Hepatocyte (in vitro differentiated cells): Measurements from ENCODE around the gene TUG1. TPM values are rescaled to one million over a fixed set of nuclear protein-coding genes. Genes with fewer than 3 reads are reported as not detected.

Experiments
- DNase-seq: peaks from one replicate; pipeline ENCODE4 v3.0.0-alpha.2; 2016; ENCODE audit warnings: low spot score
- H2AFZ ChIP-seq: fragments of 200-600 bp; sonication (generic); 2 replicates; pipeline ENCODE4 v1.6.0; 2016; ENCODE audit warnings: antibody characterized with exemption, mild to moderate bottlenecking
- H3K27ac ChIP-seq: fragments of 200-600 bp; sonication (generic); 2 replicates; pipeline ENCODE4 v1.5.1; 2016; ENCODE audit warnings: mild to moderate bottlenecking
- H3K27me3 ChIP-seq: fragments of 200-600 bp; sonication (generic); 2 replicates; pipeline ENCODE4 v1.6.1; 2016
- H3K36me3 ChIP-seq: fragments of 200-600 bp; sonication (generic); replicated peaks from 2 replicates; pipeline ENCODE4 v1.5.1; 2016; ENCODE audit warnings: low read depth; ENCODE audit not compliant: insufficient read depth
- H3K4me1 ChIP-seq: fragments of 200-600 bp; sonication (generic); 2 replicates; pipeline ENCODE4 v1.5.1; 2016; ENCODE audit warnings: mild to moderate bottlenecking, moderate library complexity; ENCODE audit not compliant: insufficient read depth
- H3K4me2 ChIP-seq: fragments of 200-600 bp; sonication (generic); 2 replicates; pipeline ENCODE4 v1.6.0; 2016
- H3K4me3 ChIP-seq: fragments of 200-600 bp; sonication (generic); 2 replicates; pipeline ENCODE4 v1.5.1; 2016; ENCODE audit warnings: mild to moderate bottlenecking
- H3K79me2 ChIP-seq: fragments of 200-600 bp; sonication (generic); 2 replicates; pipeline ENCODE4 v1.6.0; 2017; ENCODE audit warnings: mild to moderate bottlenecking
- H3K9me2 ChIP-seq: fragments of 200-600 bp; sonication (generic); replicated peaks from 2 replicates; pipeline ENCODE4 v1.6.0; 2017; ENCODE audit warnings: mild to moderate bottlenecking; ENCODE audit not compliant: insufficient read depth
- H3K9me3 ChIP-seq: fragments of 200-600 bp; sonication (generic); 2 replicates; pipeline ENCODE4 v1.5.1; 2016; ENCODE audit warnings: low read depth, mild to moderate bottlenecking
- H4K20me1 ChIP-seq: fragments of 200-600 bp; sonication (generic); 2 replicates; pipeline ENCODE4 v1.6.0; 2016; ENCODE audit warnings: mild to moderate bottlenecking; ENCODE audit not compliant: insufficient read depth, poor library complexity, severe bottlenecking
- EZH2 ChIP-seq: fragments of 200-600 bp; sonication (generic); IDR thresholded peaks from 2 replicates; pipeline ENCODE4 v1.6.1; 2016; ENCODE audit warnings: antibody characterized with exemption, mild to moderate bottlenecking, borderline replicate concordance
- EZH2phosphoT487 ChIP-seq: fragments of 200-600 bp; sonication (generic); IDR thresholded peaks from one replicate; pipeline ENCODE4 v1.6.1; 2018; ENCODE audit warnings: antibody characterized with exemption, mild to moderate bottlenecking, low read depth, moderate library complexity; ENCODE audit not compliant: unreplicated experiment, severe bottlenecking
- WGBS: methylation state at CpG from one replicate; pipeline ENCODE4 v1.1.6; 2016; ENCODE audit warnings: low lambda C conversion rate; ENCODE audit errors: missing lambda C conversion rate; 5-methylcytosine and 5-hydroxymethylcytosine counted together
- polyA plus RNA-seq: library from polyadenylated mRNA; unstranded; fragments of >200 nt; fragmentation: Nextera tagmentation; extraction: Ambion mirVana; gene quantifications from 2 replicates; pipeline ENCODE4 v1.2.1, GENCODE V29; 2016
- total RNA-seq: library from RNA; depleted of rRNA; stranded (reverse); fragments of >200 nt; gene quantifications from 2 replicates; pipeline ENCODE4 v1.2.3, GENCODE V29; 2014
- TF ChIP-seq, protein P1 (sequence below): fragments of 200-600 bp; sonication (generic); IDR thresholded peaks from 2 replicates; pipeline ENCODE4 v1.5.1; 2016; ENCODE audit warnings: antibody characterized with exemption, mild to moderate bottlenecking; ENCODE audit not compliant: poor library complexity

Gene TUG1
- total and polyA plus RNA-seq, 2 experiments from 2014 or later, result 33.9 to 99.3 TPM

DNA sequence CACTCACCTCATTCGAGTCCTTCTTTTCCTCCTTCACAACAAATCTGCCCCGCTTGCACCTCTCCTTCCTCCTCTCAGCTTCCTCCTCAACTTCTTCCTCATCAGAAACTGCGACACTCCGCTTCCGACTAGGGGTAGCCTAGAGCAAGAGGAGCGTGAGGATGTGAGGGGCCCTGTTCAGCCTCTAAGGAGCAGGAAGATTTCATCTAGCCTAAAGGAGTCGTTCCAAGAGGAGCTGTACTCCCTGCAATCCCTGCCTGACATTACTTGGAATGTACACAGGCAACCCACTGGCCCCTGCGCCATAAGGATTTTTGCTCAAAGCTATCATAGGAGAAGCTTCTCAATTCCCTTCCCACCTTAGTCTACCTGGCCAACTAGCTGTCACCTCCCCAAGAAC lies 35.0 kb upstream of the TUG1 start:
- no peaks in the 10 kb centered on the region for H4K20me1 ChIP-seq
- H3K9me2 ChIP-seq, result no peaks in the 10 kb centered on the region
- no peak overlapping the region for H2AFZ ChIP-seq
- no peaks in the 10 kb centered on the region for H3K79me2 ChIP-seq
- H3K4me3 ChIP-seq, result no peak overlapping the region
- H3K27me3 ChIP-seq, result no peaks in the 10 kb centered on the region
- DNase-seq, result no peak
- TF ChIP-seq EZH2phosphoT487 (no peak), EZH2 (no peak)
- TF ChIP-seq, protein P1, sequence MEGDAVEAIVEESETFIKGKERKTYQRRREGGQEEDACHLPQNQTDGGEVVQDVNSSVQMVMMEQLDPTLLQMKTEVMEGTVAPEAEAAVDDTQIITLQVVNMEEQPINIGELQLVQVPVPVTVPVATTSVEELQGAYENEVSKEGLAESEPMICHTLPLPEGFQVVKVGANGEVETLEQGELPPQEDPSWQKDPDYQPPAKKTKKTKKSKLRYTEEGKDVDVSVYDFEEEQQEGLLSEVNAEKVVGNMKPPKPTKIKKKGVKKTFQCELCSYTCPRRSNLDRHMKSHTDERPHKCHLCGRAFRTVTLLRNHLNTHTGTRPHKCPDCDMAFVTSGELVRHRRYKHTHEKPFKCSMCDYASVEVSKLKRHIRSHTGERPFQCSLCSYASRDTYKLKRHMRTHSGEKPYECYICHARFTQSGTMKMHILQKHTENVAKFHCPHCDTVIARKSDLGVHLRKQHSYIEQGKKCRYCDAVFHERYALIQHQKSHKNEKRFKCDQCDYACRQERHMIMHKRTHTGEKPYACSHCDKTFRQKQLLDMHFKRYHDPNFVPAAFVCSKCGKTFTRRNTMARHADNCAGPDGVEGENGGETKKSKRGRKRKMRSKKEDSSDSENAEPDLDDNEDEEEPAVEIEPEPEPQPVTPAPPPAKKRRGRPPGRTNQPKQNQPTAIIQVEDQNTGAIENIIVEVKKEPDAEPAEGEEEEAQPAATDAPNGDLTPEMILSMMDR, result no peak
- no peaks in the 10 kb centered on the region for H3K9me3 ChIP-seq
- 99% methylated on average over 8 of the region's 8 CpGs for WGBS
- no peaks in the 10 kb centered on the region for H3K4me1 ChIP-seq
- H3K36me3 ChIP-seq, result no peaks in the 10 kb centered on the region
- no peak overlapping the region for H3K4me2 ChIP-seq
- no peak overlapping the region for H3K27ac ChIP-seq

DNA sequence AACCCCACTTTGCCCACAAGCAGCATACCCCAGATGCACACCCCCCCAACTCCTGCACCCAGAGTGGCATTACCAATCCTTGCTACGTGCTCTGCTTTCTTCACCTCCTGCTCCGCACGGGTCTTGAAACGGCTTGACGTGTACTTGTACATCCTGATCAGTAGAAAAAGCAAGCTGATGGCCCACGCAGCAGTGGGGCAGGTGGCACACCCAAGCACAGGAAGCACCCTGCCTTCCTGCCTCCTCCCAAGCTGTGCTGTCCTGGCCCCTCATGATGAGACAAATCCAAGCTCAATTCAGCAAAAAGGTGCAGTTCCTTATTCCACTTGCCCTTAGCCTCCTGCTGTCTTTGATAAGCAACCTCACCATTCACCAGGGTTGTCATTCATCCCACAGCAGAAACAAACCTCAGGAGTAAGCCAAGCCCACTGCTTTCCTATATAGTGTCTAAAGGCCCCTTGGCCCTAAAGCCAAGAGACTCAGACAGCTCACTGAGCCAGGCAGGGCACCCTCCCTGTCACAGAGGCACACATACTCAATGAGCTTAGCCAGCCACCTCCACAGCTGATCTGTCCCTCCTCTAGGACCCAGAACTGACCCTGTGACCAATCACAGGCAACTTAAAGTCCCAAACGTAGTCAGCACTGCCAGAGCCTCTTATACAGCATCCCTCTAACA lies 28.2 kb upstream of the TUG1 start:
- H3K79me2 ChIP-seq, result peaks cover 5% of the 10 kb centered on the region
- H2AFZ ChIP-seq, result no peak overlapping the region
- no peak for DNase-seq
- H3K36me3 ChIP-seq, result peaks cover 3% of the 10 kb centered on the region
- WGBS, result 93% methylated on average over 7 of the region's 7 CpGs
- H3K9me3 ChIP-seq, result no peaks in the 10 kb centered on the region
- TF ChIP-seq EZH2phosphoT487 (no peak), EZH2 (no peak)
- TF ChIP-seq, protein P1, result no peak
- no peak overlapping the region for H3K4me3 ChIP-seq
- no peaks in the 10 kb centered on the region for H3K4me1 ChIP-seq
- H3K9me2 ChIP-seq, result no peaks in the 10 kb centered on the region
- H3K27ac ChIP-seq, result no peak overlapping the region
- H3K4me2 ChIP-seq, result no peak overlapping the region
- H3K27me3 ChIP-seq, result no peaks in the 10 kb centered on the region
- no peaks in the 10 kb centered on the region for H4K20me1 ChIP-seq

DNA sequence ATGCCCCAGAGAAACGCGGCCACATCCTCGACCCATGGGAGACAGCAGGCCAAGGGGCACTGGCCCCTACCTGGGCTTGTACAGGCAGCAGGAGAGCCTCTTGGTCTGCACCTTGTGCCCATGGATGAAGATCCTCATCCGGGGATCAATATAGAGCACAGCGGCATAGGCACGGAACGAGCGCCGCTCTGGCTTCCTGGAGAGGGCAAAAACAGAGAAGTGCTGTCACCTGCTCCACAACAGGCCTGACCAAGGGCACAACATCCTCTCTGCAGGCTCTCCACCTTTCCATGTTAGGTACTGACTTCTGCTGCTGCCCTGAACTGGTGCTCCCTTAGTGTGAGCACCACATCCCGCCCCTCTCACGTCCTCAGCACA lies 27.7 kb upstream of the TUG1 start:
- Histone ChIP-seq H3K4me1 (no peaks in the 10 kb centered on the region), H3K79me2 (peaks cover 8% of the 10 kb centered on the region), H3K9me3 (no peaks in the 10 kb centered on the region), H3K4me3 (no peak overlapping the region), H3K27me3 (no peaks in the 10 kb centered on the region), H3K27ac (no peak overlapping the region), H3K9me2 (no peaks in the 10 kb centered on the region), H3K4me2 (no peak overlapping the region), H4K20me1 (no peaks in the 10 kb centered on the region), H2AFZ (no peak overlapping the region), H3K36me3 (peaks cover 3% of the 10 kb centered on the region)
- TF ChIP-seq, protein P1, result no peak
- TF ChIP-seq EZH2phosphoT487, result no peak
- DNase-seq, result no peak
- WGBS, result 99% methylated on average over 11 of the region's 11 CpGs
